Non-pigmented ciliary epithelial cell (primary cell): ENCODE measurements around the gene PLEKHO1.

Experiments used
- DNase-seq: peaks from one replicate; pipeline ENCODE4 v3.0.0-alpha.2; 2010; ENCODE audit warnings: low read depth

PLEKHO1 gene

DNA sequence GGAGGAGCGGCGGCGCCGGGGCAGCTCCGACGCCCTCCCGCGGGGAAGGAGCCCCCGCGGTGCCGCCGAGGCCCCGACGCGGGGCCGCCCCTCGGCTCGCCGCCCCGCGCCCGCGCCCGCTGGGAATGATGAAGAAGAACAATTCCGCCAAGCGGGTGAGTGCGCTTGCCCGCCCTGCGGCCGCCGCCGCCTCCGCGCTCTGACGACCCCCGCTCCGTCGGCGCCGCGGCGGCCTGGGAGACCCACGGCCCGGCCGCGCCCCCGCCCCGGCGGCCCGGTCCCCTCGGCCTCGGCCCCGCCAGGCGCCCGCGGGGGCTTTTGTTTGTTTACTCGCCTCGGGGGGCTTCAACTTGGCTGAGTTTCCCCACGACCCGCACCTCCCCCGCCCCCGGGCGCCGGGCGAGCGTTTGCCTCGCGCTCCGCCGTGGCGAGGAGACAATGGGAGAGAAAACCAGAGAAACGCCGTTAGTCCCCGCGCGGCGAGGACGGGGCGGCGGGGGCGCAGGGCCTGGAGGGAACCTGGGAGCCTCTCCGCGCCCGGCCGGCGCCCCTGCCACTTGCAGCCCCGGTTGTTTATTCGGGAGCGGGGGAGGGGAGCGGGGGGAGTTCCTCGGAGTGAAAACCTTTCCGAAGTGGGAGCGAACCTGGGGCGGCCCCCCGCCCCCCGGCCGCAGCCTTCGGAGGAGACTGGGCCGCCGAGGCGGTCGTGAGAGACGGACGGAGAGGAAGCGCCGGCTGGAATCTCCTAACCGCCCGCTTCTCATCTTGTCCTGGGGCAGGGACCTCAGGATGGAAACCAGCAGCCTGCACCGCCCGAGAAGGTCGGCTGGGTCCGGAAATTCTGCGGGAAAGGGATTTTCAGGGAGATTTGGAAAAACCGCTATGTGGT, 661 bp downstream of the PLEKHO1 start:
- no peak for DNase-seq

GRCh38 chr1:150151291-150152181, 1.8 kb downstream of the PLEKHO1 start:
- no peak for DNase-seq

DNA sequence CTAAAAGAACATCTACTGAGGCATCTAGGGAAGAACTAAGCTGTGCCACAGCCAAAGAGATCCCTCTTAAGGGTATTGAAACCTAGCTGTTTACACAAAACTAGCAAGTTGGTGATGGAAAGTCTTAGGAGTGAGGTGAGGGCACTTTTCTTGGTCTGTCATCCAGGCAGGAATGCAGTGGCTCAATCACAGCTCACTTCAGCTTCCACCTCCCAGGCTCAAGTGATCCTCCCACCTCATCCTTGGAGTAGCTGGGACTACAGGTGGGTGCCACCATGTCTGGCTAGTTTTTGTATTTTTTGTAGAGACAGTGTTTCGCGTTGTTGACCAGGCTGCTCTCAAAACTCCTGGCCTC, 2.4 kb downstream of the PLEKHO1 start:
- DNase-seq: no peak

- no peak for DNase-seq
Measured at GRCh38 chr1:150152772-150153456, 3.2 kb downstream of the PLEKHO1 start.

DNA sequence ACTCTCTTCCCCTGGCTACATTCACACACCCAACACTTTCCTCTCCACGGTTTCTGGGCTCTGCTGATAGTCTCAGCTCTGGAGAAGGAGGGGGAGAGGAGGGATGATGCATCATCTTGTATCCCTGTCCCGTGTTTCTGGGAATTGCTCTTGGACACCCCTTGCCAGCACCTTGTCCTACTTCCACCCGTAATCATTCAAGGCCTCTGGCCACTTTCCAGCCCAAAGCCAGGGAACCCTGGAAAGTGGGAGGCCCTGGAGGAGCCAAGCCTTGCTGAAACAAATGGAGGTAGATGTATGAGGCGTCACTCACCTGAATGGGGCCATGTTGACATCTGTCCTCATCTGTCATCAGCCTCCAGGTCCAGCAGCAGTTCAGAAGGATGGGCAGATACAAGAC, 4.4 kb downstream of the PLEKHO1 start:
- DNase-seq: no peak

DNA sequence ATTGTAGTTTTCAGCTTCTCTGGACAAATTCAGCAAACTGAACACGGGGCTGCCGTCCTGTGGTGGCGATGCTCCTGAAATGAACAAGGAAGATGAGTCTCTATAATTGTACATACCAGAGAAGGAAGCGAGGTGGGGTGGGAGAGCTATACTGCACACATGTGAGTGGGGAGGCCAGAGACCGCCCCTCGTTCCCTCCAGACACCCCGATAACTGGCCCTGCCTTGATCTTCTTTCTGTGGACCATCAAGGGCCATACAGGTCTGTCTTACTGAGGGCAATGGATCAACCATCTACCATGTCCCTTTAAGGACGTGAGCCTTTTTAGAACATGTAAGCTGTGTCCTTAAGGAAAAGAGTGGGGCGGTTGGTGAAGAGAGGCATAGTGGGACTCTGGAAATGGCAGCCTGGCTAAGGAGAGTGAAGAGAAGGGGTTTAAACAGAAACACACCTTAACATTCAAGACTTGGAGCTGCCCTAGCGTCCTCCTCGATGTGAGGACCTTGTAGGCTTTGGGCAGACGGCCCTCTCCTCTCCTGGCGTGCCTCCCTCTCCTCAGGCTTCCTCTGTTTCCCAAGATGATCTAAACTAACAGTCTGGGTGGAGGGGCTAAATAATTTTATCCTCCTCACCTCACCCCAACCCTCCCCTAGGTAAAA, 5.8 kb downstream of the PLEKHO1 start:
- no peak for DNase-seq

DNA sequence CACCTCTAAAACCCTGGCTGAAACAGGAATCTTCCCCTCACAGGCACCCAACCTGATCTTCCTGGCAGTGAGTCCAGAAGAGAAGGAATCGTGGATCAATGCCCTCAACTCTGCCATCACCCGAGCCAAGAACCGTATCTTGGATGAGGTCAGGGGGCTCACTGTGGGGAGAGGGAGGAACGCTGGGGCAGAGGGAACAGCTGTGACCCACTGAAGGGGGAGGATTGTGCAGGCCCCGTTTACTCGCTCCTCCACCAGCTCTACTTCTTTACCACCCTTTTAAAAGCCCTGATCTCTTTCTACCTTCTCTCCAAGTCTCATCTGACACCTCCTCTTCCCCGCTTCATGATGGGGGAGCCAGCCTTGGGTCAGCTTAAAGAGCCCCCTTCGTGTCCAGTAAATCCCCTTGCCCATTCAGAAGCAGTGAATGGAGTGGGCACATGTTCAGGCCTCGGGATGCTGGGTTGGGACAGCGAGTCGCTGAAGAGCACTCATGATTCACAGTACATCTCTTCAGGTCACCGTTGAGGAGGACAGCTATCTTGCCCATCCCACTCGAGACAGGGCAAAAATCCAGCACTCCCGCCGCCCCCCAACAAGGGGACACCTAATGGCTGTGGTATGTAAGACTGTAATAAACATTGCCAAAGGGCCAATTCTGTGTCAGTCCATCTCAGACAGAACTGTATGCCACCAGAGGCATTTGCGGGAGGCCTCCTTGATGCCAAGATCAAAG, 7.3 kb downstream of the PLEKHO1 start:
- no peak for DNase-seq

- no peak for DNase-seq
Measured at GRCh38 chr1:150159550-150159949, 9.8 kb downstream of the PLEKHO1 start.

DNA sequence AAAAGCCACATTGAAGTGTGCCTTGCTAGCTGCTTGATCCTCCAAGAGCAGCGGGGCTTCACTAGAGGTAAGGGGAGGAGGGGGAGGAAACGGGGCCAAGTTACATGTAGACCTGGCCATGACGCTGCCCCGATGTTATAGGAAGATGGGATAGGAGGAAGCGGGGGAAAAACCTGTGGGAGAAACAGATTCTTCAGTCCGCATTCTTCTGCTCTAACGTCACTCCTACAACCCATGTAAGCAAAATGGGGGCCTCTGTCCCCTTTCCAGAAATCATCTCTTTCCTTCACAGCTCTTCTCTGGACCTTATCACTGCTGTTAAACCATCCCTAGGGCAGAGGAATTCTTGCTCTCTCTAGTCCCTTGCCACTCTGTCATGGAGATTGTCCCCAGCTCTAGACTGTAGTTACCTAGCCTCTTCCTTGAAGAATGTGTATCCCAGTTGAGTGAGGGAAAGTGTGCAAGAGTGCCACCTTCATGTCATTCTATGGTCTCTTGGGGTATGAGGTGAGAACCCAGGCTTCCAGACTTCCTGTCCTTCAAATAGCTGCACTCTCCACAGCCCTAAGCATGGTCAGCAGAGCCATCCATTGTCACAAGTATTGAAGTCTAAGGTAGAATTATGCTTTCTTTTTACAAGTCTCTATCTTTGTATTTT, 11.4 kb downstream of the PLEKHO1 start:
- DNase-seq: no peak

- no peak for DNase-seq
Measured at GRCh38 chr1:150161747-150162581, 12.2 kb downstream of the PLEKHO1 start.

- no peak for DNase-seq
Measured at GRCh38 chr1:150162582-150162861, 12.8 kb downstream of the PLEKHO1 start.

DNA sequence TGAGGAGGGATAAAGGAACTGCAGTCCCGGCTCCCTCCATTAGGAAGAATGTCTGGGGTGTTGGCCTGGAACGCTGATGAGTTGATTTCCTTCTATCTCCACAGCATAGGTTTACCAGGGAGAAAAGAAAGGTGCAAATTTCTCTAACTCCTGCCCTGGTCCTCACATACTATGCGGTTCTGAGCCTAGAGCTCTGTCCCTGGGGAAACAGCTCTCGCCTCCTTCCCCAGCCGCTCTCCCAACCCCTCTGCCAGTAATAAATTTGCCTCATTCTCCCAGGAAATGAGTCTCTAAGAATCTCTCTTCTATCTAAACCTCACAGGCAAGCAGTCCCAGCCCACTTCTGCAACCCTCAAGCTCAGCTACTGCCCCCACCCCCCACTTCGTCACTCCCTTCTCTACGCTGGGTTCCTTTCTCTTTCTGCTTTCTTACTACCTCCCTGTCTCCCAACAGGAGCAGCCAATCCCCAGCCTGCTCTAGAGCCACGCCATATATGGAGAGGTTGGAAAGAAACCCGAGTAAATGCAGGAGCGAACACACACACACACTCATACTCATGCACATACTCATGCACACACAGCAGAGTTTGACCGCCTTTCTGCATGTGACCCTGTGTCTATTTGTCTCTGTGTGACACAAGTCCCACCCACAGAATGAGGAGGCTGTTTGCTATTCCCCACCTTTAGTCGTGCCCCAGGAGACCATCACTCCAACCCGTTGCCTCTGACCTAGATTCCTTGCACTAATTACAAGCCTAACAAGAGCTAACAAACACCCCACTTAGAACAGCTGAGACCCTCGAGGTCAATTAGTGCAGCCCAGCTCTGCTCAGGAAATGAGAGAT, 13.4 kb downstream of the PLEKHO1 start:
- peak; percentile 99 for DNase-seq

DNA sequence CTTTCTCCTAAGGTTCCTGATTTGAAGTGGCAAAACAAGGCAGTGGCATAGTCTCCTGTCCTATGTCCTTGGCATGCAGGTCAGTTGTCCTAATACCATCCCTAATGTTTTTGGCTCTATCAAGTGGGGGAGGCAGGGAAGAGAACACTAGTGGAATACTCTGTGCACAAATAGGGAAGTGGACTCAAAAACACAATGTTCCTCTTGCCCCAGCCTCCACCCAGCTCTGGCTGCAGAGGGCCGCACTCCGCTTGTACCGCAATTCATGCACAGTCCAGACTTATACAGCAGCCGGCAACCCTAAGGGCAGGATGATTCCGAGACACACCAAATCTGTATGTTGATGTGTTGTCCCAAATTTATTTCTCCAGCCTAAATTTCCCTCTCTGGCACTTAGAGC, 14.5 kb downstream of the PLEKHO1 start:
- DNase-seq: no peak

DNA sequence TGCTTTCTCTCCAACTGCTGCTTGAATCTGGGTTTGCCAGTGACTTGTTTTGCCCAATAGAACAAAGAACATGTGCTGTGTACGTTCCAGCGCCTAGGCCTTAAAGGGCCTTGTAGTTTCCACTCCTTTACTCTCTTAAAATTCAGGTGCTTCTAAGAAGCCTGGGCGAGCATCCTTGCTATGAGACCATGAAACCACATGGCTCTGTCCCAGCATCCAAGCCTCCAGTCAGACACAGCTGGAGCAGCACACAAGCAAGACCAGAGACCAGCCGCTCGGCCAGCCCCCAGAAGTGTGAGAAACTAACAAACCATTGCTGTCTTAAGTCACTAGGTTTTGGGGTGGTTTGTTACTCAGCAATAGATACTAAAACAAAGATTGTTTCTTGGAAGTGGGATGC, 15.1 kb downstream of the PLEKHO1 start:
- no peak for DNase-seq

DNA sequence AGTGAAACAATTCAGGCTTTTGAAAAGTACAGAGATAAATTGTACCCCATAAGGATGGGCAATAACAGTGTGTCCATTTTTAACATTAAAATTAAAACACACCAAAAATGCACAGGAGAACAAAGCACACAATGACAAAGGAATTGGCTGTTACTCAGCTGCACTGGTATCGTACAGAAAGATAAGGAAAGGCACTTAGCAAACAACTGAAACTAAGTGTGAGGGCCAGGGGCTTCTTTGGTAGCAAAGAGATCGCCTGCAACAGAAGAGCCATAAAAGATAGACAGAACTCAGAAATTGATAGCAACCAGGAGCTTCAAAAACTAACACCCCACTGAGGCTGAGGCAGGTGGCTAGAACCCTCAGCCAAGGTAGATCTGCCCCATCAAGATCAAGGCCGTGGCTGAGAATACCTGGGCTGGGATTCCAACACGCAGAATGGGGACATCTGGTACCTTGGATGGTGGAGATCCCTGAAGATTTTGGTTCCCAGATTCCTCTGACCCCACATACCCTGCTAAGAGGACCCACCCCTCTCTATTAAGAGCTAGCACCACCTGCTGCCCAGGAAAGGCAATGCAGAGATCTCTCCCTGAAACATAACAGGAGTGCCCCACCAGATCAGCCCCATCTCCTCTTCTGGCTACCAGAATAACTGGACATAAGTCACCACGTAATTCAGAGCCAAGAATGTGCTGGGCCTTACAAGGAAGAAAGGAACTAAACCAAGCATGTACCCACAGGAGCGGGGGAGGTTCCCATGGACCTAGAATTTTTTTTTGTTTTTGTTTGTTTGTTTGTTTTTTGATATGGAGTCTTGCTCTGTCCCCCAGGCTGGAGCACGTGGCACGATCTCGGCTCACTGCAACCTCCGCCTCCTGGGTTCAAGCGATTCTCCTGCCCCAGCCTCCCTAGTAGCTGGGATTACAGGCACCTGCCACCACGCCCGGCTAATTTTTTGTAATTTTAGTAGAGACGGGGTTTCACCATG, 16.2 kb downstream of the PLEKHO1 start:
- DNase-seq: no peak

DNA sequence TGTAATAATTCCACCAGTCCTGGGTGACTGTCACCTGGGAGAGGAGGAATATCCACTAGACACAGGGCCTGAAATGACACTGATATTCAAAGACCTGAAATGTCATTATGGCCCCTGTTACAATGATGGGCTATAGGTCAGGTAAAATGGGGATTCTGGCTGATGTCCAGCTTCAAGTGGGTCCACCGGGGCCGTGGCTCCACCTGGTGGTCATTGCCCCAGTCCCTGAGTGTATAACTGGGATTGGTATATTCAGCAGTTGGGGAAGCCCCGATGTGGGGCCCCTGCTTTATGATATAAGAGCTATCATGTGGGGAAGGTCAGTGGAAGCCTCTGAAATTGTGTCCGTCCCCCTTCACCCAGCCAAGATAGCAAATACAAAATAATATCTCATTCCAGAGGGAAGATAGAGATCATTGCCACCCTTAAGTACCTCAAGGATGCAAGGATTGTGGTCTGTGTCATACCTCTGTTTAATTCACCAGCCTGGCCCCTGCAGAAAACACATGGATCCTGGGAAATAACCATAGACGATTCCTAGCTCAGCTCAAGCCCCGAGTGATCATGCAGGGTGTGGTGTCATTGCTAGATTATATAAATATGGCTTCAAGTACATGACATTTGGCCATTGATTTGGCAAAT, 19.4 kb downstream of the PLEKHO1 start:
- DNase-seq: no peak

GRCh38 chr1:150171801-150172200, 22.1 kb downstream of the PLEKHO1 start:
- no peak for DNase-seq
